Ishikawa (cell line): ENCODE data around the gene TSNAX.
A peak's percentile ranks its signal among the peaks of the same experiment; 100 is the strongest.

Source experiments
- CREB1 ChIP-seq: IDR thresholded peaks from 2 replicates; pipeline ENCODE4 v1.6.1; 2012; ENCODE audit warnings: low read depth
- EP300 ChIP-seq: IDR thresholded peaks from 2 replicates; pipeline ENCODE4 v1.6.1; 2012; ENCODE audit warnings: borderline replicate concordance
- RAD21 ChIP-seq: IDR thresholded peaks from 2 replicates; pipeline ENCODE4 v1.6.1; 2012; ENCODE audit warnings: low read depth
- REST ChIP-seq: IDR thresholded peaks from 2 replicates; pipeline ENCODE4 v1.6.1; 2012; ENCODE audit warnings: low read depth, mild to moderate bottlenecking
- TAF1 ChIP-seq: IDR thresholded peaks from 2 replicates; pipeline ENCODE4 v1.6.1; 2012; ENCODE audit warnings: low read depth, mild to moderate bottlenecking
- USF1 ChIP-seq: IDR thresholded peaks from 2 replicates; pipeline ENCODE4 v1.6.1; 2012
- YY1 ChIP-seq: IDR thresholded peaks from 2 replicates; pipeline ENCODE4 v1.6.1; 2012; ENCODE audit warnings: low read depth

DNA sequence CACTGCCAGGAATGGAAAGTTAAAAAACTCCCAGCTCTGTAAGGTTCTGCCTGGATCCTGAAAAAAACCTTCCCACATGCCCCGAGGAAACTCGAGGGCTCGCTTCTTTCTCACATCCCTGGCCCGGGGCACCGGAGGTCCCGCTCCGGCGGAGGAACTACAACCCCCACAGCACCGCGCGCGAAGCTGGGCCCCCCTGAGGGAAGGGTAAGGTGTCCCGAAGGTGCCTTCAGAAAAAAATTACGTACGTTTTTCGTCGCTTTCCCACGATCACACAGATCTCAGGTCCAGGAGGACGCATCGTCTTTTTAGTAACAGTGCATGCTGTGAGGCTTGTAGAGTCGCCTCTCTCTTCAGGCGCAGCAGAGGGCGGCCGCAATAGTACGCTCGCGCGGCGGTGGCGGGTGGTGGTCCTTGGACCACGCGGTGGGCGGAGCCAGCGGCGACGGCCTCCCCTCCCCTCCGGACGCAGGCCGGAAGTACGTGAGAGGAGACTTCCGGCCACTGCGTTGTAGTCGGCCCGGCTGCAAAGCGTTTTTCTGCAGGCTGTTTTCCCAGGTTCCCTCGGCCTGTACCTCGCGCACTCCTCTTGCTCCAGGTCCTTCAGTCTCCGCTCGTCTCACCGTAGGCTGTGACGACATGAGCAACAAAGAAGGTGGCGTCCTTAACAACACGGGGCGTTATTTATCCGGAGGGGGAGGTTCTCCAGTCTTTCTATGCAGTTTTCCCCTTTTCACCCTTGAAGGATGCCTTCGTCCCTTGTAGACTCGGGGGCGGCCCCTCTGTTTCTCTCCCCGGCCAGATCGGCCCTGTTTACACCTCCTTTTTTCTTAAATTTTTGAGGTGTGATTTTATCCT lies at the start of gene TSNAX:
- peak; percentile 65; the same call in 1 of the 2 replicates for TF ChIP-seq CREB1
- no peak; the same call in 1 of the 2 replicates for TF ChIP-seq YY1
- no peak for TF ChIP-seq RAD21
- no peak for TF ChIP-seq REST
- TF ChIP-seq EP300 = no peak
- TF ChIP-seq TAF1 = peak; percentile 72
- peak; percentile 68 for TF ChIP-seq USF1
